GM21737 (cell line): ENCODE data around the gene MPRIP.

ENCODE experiments used
- ATAC-seq: cut with Tn5 transposase; IDR thresholded peaks from one replicate; pipeline ENCODE4 v1.9.1; 2021; ENCODE audit warnings: mild to moderate bottlenecking, moderate library complexity; ENCODE audit not compliant: unreplicated experiment

MPRIP gene

GRCh38 chr17:17105976-17106375 is 63.7 kb downstream of the MPRIP start:
- no peak for ATAC-seq

GRCh38 chr17:17106756-17107155 is 64.5 kb downstream of the MPRIP start:
- no peak for ATAC-seq

- no peak for ATAC-seq
Observed at GRCh38 chr17:17107281-17107680, 65.0 kb downstream of the MPRIP start.

GRCh38 chr17:17107891-17108431 is 65.7 kb downstream of the MPRIP start:
- no peak for ATAC-seq

GRCh38 chr17:17108451-17109049 is 66.3 kb downstream of the MPRIP start:
- no peak for ATAC-seq

GRCh38 chr17:17109256-17109655 is 67.0 kb downstream of the MPRIP start:
- no peak for ATAC-seq

- no peak for ATAC-seq
Observed at GRCh38 chr17:17109907-17110306, 67.7 kb downstream of the MPRIP start.

- no peak for ATAC-seq
Observed at GRCh38 chr17:17110520-17110919, 68.3 kb downstream of the MPRIP start.

GRCh38 chr17:17111401-17112393 is 69.4 kb downstream of the MPRIP start:
- ATAC-seq: no peak

- ATAC-seq: no peak
Observed at GRCh38 chr17:17112628-17113200, 70.5 kb downstream of the MPRIP start.

GRCh38 chr17:17114592-17115225 is 72.5 kb downstream of the MPRIP start:
- no peak for ATAC-seq

- no peak for ATAC-seq
Observed at GRCh38 chr17:17115620-17116019, 73.4 kb downstream of the MPRIP start.

- no peak for ATAC-seq
Observed at GRCh38 chr17:17116406-17116805, 74.1 kb downstream of the MPRIP start.

- ATAC-seq: no peak
Observed at GRCh38 chr17:17117923-17118322, 75.7 kb downstream of the MPRIP start.

GRCh38 chr17:17118399-17118798 is 76.1 kb downstream of the MPRIP start:
- no peak for ATAC-seq

- no peak for ATAC-seq
Observed at GRCh38 chr17:17119106-17119505, 76.8 kb downstream of the MPRIP start.

GRCh38 chr17:17119533-17119932 is 77.3 kb downstream of the MPRIP start:
- no peak for ATAC-seq

GRCh38 chr17:17120294-17120693 is 78.0 kb downstream of the MPRIP start:
- no peak for ATAC-seq

- no peak for ATAC-seq
Observed at GRCh38 chr17:17120701-17121100, 78.4 kb downstream of the MPRIP start.

- no peak for ATAC-seq
Observed at GRCh38 chr17:17121162-17121561, 78.9 kb downstream of the MPRIP start.
